ENCODE measurements around the gene IGF1R.

The IGF1R gene
- total RNA-seq = 10.0 to 43.8 (median 19.9) reads per million in 3 donors

GRCh38 chr15:98647774-98648653 lies at the start of gene IGF1R:
TSS of gene IGF1R (plus strand) at chr15:98648539. CDS start at chr15:98649582, 1,043 bp downstream.
- Histone ChIP-seq H3K36me3 (ENCODE audit: control insufficient read depth, insufficient read depth, low read length) (no peaks in the 10 kb centered on the region), H3K4me1 (ENCODE audit: control insufficient read depth, insufficient read depth, low read length, poor library complexity, severe bottlenecking) (peaks cover 11% of the 10 kb centered on the region), H3K4me3 (ENCODE audit: insufficient read depth, low read depth, low read length, poor library complexity, severe bottlenecking) (peak within 1 kb of the TSS; percentile 71), H3K27me3 (replicated peaks; ENCODE audit: control insufficient read depth, insufficient read depth, low read length, poor library complexity, severe bottlenecking) (peaks cover 11% of the 10 kb centered on the region), H3K9me3 (ENCODE audit: control insufficient read depth, low read length) (no peaks in the 10 kb centered on the region), H3K27ac (ENCODE audit: insufficient read depth, low read length, poor library complexity, severe bottlenecking) (peak within 1 kb of the TSS; percentile 63)
- peak; percentile 48 to 69 (median 61) for DNase-seq

- Histone ChIP-seq H3K36me3 (ENCODE audit: control insufficient read depth, insufficient read depth, low read length) (no peaks in the 10 kb centered on the region), H3K4me1 (ENCODE audit: control insufficient read depth, insufficient read depth, low read length, poor library complexity, severe bottlenecking) (peaks cover 4% of the 10 kb centered on the region), H3K27ac (ENCODE audit: insufficient read depth, low read length, poor library complexity, severe bottlenecking) (peak overlapping the region; percentile 14), H3K27me3 (replicated peaks; ENCODE audit: control insufficient read depth, insufficient read depth, low read length, poor library complexity, severe bottlenecking) (no peaks in the 10 kb centered on the region), H3K9me3 (ENCODE audit: control insufficient read depth, low read length) (no peaks in the 10 kb centered on the region), H3K4me3 (ENCODE audit: insufficient read depth, low read depth, low read length, poor library complexity, severe bottlenecking) (peak overlapping the region; percentile 41)
- no peak for DNase-seq
Measured at GRCh38 chr15:98599909-98600691, 48.2 kb upstream of the IGF1R start.

- Histone ChIP-seq H3K27ac (ENCODE audit: insufficient read depth, low read length, poor library complexity, severe bottlenecking) (no peak overlapping the region), H3K9me3 (ENCODE audit: control insufficient read depth, low read length) (no peaks in the 10 kb centered on the region), H3K27me3 (replicated peaks; ENCODE audit: control insufficient read depth, insufficient read depth, low read length, poor library complexity, severe bottlenecking) (no peaks in the 10 kb centered on the region), H3K4me1 (ENCODE audit: control insufficient read depth, insufficient read depth, low read length, poor library complexity, severe bottlenecking) (peaks cover under 1% of the 10 kb centered on the region), H3K4me3 (ENCODE audit: insufficient read depth, low read depth, low read length, poor library complexity, severe bottlenecking) (no peak overlapping the region), H3K36me3 (ENCODE audit: control insufficient read depth, insufficient read depth, low read length) (no peaks in the 10 kb centered on the region)
- DNase-seq = no peak
Measured at GRCh38 chr15:98604983-98605382, 43.4 kb upstream of the IGF1R start.

- H3K9me3 ChIP-seq (ENCODE audit: control insufficient read depth, low read length) = no peaks in the 10 kb centered on the region
- no peaks in the 10 kb centered on the region for H3K4me1 ChIP-seq (ENCODE audit: control insufficient read depth, insufficient read depth, low read length, poor library complexity, severe bottlenecking)
- H3K27me3 ChIP-seq (replicated peaks; ENCODE audit: control insufficient read depth, insufficient read depth, low read length, poor library complexity, severe bottlenecking) = no peaks in the 10 kb centered on the region
- no peaks in the 10 kb centered on the region for H3K36me3 ChIP-seq (ENCODE audit: control insufficient read depth, insufficient read depth, low read length)
- H3K4me3 ChIP-seq (ENCODE audit: insufficient read depth, low read depth, low read length, poor library complexity, severe bottlenecking) = no peak overlapping the region
- H3K27ac ChIP-seq (ENCODE audit: insufficient read depth, low read length, poor library complexity, severe bottlenecking) = no peak overlapping the region
- DNase-seq = no peak
Measured at GRCh38 chr15:98609144-98609852, 39.0 kb upstream of the IGF1R start.

- Histone ChIP-seq H3K27me3 (replicated peaks; ENCODE audit: control insufficient read depth, insufficient read depth, low read length, poor library complexity, severe bottlenecking) (no peaks in the 10 kb centered on the region), H3K27ac (ENCODE audit: insufficient read depth, low read length, poor library complexity, severe bottlenecking) (no peak overlapping the region), H3K36me3 (ENCODE audit: control insufficient read depth, insufficient read depth, low read length) (no peaks in the 10 kb centered on the region), H3K4me3 (ENCODE audit: insufficient read depth, low read depth, low read length, poor library complexity, severe bottlenecking) (no peak overlapping the region), H3K9me3 (ENCODE audit: control insufficient read depth, low read length) (no peaks in the 10 kb centered on the region), H3K4me1 (ENCODE audit: control insufficient read depth, insufficient read depth, low read length, poor library complexity, severe bottlenecking) (no peaks in the 10 kb centered on the region)
- DNase-seq = no peak
Measured at GRCh38 chr15:98610991-98611390, 37.3 kb upstream of the IGF1R start.

- no peaks in the 10 kb centered on the region for H3K36me3 ChIP-seq (ENCODE audit: control insufficient read depth, insufficient read depth, low read length)
- no peak overlapping the region for H3K27ac ChIP-seq (ENCODE audit: insufficient read depth, low read length, poor library complexity, severe bottlenecking)
- DNase-seq = no peak
- no peaks in the 10 kb centered on the region for H3K4me1 ChIP-seq (ENCODE audit: control insufficient read depth, insufficient read depth, low read length, poor library complexity, severe bottlenecking)
- H3K9me3 ChIP-seq (ENCODE audit: control insufficient read depth, low read length) = no peaks in the 10 kb centered on the region
- H3K27me3 ChIP-seq (replicated peaks; ENCODE audit: control insufficient read depth, insufficient read depth, low read length, poor library complexity, severe bottlenecking) = no peaks in the 10 kb centered on the region
- no peak overlapping the region for H3K4me3 ChIP-seq (ENCODE audit: insufficient read depth, low read depth, low read length, poor library complexity, severe bottlenecking)
Measured at GRCh38 chr15:98611808-98612207, 36.5 kb upstream of the IGF1R start.

- Histone ChIP-seq H3K27me3 (replicated peaks; ENCODE audit: control insufficient read depth, insufficient read depth, low read length, poor library complexity, severe bottlenecking) (no peaks in the 10 kb centered on the region), H3K36me3 (ENCODE audit: control insufficient read depth, insufficient read depth, low read length) (no peaks in the 10 kb centered on the region), H3K4me3 (ENCODE audit: insufficient read depth, low read depth, low read length, poor library complexity, severe bottlenecking) (no peak overlapping the region), H3K4me1 (ENCODE audit: control insufficient read depth, insufficient read depth, low read length, poor library complexity, severe bottlenecking) (no peaks in the 10 kb centered on the region), H3K9me3 (ENCODE audit: control insufficient read depth, low read length) (no peaks in the 10 kb centered on the region), H3K27ac (ENCODE audit: insufficient read depth, low read length, poor library complexity, severe bottlenecking) (no peak overlapping the region)
- DNase-seq = no peak
Measured at GRCh38 chr15:98612490-98613110, 35.7 kb upstream of the IGF1R start.

GRCh38 chr15:98614681-98615080 lies 33.7 kb upstream of the IGF1R start:
- Histone ChIP-seq H3K27me3 (replicated peaks; ENCODE audit: control insufficient read depth, insufficient read depth, low read length, poor library complexity, severe bottlenecking) (peaks cover under 1% of the 10 kb centered on the region), H3K4me1 (ENCODE audit: control insufficient read depth, insufficient read depth, low read length, poor library complexity, severe bottlenecking) (no peaks in the 10 kb centered on the region), H3K4me3 (ENCODE audit: insufficient read depth, low read depth, low read length, poor library complexity, severe bottlenecking) (no peak overlapping the region), H3K27ac (ENCODE audit: insufficient read depth, low read length, poor library complexity, severe bottlenecking) (no peak overlapping the region), H3K36me3 (ENCODE audit: control insufficient read depth, insufficient read depth, low read length) (no peaks in the 10 kb centered on the region), H3K9me3 (ENCODE audit: control insufficient read depth, low read length) (no peaks in the 10 kb centered on the region)
- no peak for DNase-seq

- Histone ChIP-seq H3K27me3 (replicated peaks; ENCODE audit: control insufficient read depth, insufficient read depth, low read length, poor library complexity, severe bottlenecking) (peaks cover 12% of the 10 kb centered on the region), H3K4me1 (ENCODE audit: control insufficient read depth, insufficient read depth, low read length, poor library complexity, severe bottlenecking) (no peaks in the 10 kb centered on the region), H3K9me3 (ENCODE audit: control insufficient read depth, low read length) (no peaks in the 10 kb centered on the region), H3K36me3 (ENCODE audit: control insufficient read depth, insufficient read depth, low read length) (no peaks in the 10 kb centered on the region), H3K27ac (ENCODE audit: insufficient read depth, low read length, poor library complexity, severe bottlenecking) (no peak overlapping the region), H3K4me3 (ENCODE audit: insufficient read depth, low read depth, low read length, poor library complexity, severe bottlenecking) (no peak overlapping the region)
- DNase-seq = no peak
Measured at GRCh38 chr15:98616397-98616796, 31.9 kb upstream of the IGF1R start.

All from effector memory CD4-positive, alpha-beta T cell (primary cell).